ENCODE measurements around the gene PCBP3. TPM values are rescaled to one million over a fixed set of nuclear protein-coding genes. Genes with fewer than 3 reads are reported as not detected.

The PCBP3 gene
- total and polyA plus RNA-seq, 2 of the 13 experiments (the other 11 are each of a cell fraction or from before 2014, with no cell fraction given) = not detected

- ChIA-PET POLR2A (no interaction called here), CTCF (ENCODE audit: low intra/inter-chr PET ratio, low total read pairs) (no interaction called here)
These were observed 248.0 kb downstream of the PCBP3 start for GRCh38 chr21:45891388-45892155.

More at GRCh38 chr21:45891388-45892155, 248.0 kb downstream of the PCBP3 start:
- DNase-seq (ENCODE audit: low spot score) (no peak), ATAC-seq (no peak), FAIRE-seq (no peak)
- Histone ChIP-seq H3K27me3 (ENCODE audit: control insufficient read depth in 1 of 2, insufficient read depth in 2 of 2, low read length in 2 of 2) (peaks cover 19 to 74% of the 10 kb centered on the region in 2 experiments; a peak in 4 of 5 replicates), H3K4me1 (ENCODE audit: insufficient read depth, low read length) (no peaks in the 10 kb centered on the region), H3K27ac (ENCODE audit: extremely low read length, insufficient read depth, low read length) (no peak overlapping the region), H2AFZ (ENCODE audit: low read length) (no peak overlapping the region), H3K9ac (ENCODE audit: insufficient read depth, low read depth, low read length) (no peak overlapping the region), H3K79me2 (ENCODE audit: insufficient read depth, low read length) (no peaks in the 10 kb centered on the region), H3K9me3 (ENCODE audit: low read length) (no peaks in the 10 kb centered on the region), H3K36me3 (replicated peaks in 1 of 2; ENCODE audit: control insufficient read depth in 1 of 2, insufficient read depth in 2 of 2, low read length in 2 of 2) (no peaks in the 10 kb centered on the region), H4K20me1 (ENCODE audit: insufficient read depth, low read length) (no peaks in the 10 kb centered on the region), H3K4me3 (replicated peaks in 1 of 3; ENCODE audit: insufficient read depth in 1 of 3, low read depth in 2 of 3, low read length in 3 of 3) (no peak overlapping the region), H3K4me2 (ENCODE audit: low read depth, low read length) (no peak overlapping the region)
- BruUV-seq (replicated peaks) = no TSS peak
- 51% methylated on average over 19 of the region's 26 CpGs for WGBS (ENCODE audit: low lambda C conversion rate)
- intact Hi-C loops (cut with micrococcal nuclease; ENCODE audit: unreplicated experiment) = no loop called here
- TF ChIP-seq, protein P1, sequence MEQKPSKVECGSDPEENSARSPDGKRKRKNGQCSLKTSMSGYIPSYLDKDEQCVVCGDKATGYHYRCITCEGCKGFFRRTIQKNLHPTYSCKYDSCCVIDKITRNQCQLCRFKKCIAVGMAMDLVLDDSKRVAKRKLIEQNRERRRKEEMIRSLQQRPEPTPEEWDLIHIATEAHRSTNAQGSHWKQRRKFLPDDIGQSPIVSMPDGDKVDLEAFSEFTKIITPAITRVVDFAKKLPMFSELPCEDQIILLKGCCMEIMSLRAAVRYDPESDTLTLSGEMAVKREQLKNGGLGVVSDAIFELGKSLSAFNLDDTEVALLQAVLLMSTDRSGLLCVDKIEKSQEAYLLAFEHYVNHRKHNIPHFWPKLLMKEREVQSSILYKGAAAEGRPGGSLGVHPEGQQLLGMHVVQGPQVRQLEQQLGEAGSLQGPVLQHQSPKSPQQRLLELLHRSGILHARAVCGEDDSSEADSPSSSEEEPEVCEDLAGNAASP (CRISPR knock-in tag; IDR thresholded peaks at IDR 0.05; ENCODE audit: borderline replicate concordance) = no peak
- TF ChIP-seq ARNT2 (CRISPR knock-in tag; IDR thresholded peaks at IDR 0.05; ENCODE audit: low read depth) (no peak), KAT7 (CRISPR knock-in tag; IDR thresholded peaks at IDR 0.05; ENCODE audit: borderline replicate concordance) (no peak), FOXC1 (CRISPR knock-in tag; IDR thresholded peaks at IDR 0.05; ENCODE audit: borderline replicate concordance) (no peak), ZSCAN9 (CRISPR knock-in tag; IDR thresholded peaks at IDR 0.05; ENCODE audit: borderline replicate concordance) (no peak), CBX1 (IDR thresholded peaks at IDR 0.05; ENCODE audit: low read depth) (no peak), HOXD1 (CRISPR knock-in tag; IDR thresholded peaks at IDR 0.05) (no peak), PAF1 (CRISPR knock-in tag; IDR thresholded peaks at IDR 0.05) (no peak)
- TF ChIP-seq, protein P2, sequence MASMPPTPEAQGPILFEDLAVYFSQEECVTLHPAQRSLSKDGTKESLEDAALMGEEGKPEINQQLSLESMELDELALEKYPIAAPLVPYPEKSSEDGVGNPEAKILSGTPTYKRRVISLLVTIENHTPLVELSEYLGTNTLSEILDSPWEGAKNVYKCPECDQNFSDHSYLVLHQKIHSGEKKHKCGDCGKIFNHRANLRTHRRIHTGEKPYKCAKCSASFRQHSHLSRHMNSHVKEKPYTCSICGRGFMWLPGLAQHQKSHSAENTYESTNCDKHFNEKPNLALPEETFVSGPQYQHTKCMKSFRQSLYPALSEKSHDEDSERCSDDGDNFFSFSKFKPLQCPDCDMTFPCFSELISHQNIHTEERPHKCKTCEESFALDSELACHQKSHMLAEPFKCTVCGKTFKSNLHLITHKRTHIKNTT (CRISPR knock-in tag; IDR thresholded peaks at IDR 0.05) = no peak
- in situ Hi-C loops (cut with HindIII; ENCODE audit: extremely low pct_ligation_motif_present, low pct_unique_long_range_greater_than_20kb) = no loop called here

All from HepG2 (cell line).